GM23248 (cell line): ENCODE results near the gene ANO8. TPM values are rescaled to one million over a fixed set of nuclear protein-coding genes. Genes with fewer than 3 reads are reported as not detected.

ENCODE experiments used
- DNase-seq: peaks from one replicate; pipeline ENCODE4 v3.0.0-alpha.2; 2015
- H2AFZ ChIP-seq: fragments of 200-600 bp; sonication (generic); 2 replicates; pipeline ENCODE4 v1.6.1; 2016; ENCODE audit warnings: antibody characterized with exemption
- H3F3A ChIP-seq: fragments of 200-600 bp; sonication (generic); 2 replicates; pipeline ENCODE4 v1.6.1; 2016; ENCODE audit warnings: mild to moderate bottlenecking, antibody characterized with exemption, mixed run types; ENCODE audit not compliant: insufficient read depth
- H3K27ac ChIP-seq: fragments of 200-600 bp; sonication (generic); 2 replicates; pipeline ENCODE4 v1.5.1; 2016; ENCODE audit warnings: mild to moderate bottlenecking
- H3K27me3 ChIP-seq: fragments of 200-600 bp; sonication (generic); replicated peaks from 2 replicates; pipeline ENCODE4 v1.6.1; 2016; ENCODE audit warnings: mild to moderate bottlenecking; ENCODE audit not compliant: insufficient read depth
- H3K36me3 ChIP-seq: fragments of 200-600 bp; sonication (generic); 2 replicates; pipeline ENCODE4 v1.6.1; 2016; ENCODE audit warnings: low read depth, mild to moderate bottlenecking
- H3K4me1 ChIP-seq: fragments of 200-600 bp; sonication (generic); 2 replicates; pipeline ENCODE4 v1.6.1; 2016; ENCODE audit warnings: mild to moderate bottlenecking; ENCODE audit not compliant: insufficient read depth
- H3K4me2 ChIP-seq: fragments of 200-600 bp; sonication (generic); one replicate; pipeline ENCODE4 v1.6.1; 2016; ENCODE audit warnings: mild to moderate bottlenecking; ENCODE audit not compliant: unreplicated experiment
- H3K4me3 ChIP-seq: fragments of 200-600 bp; sonication (generic); 2 replicates; pipeline ENCODE4 v1.5.1; 2016; ENCODE audit warnings: mild to moderate bottlenecking
- H3K79me2 ChIP-seq: fragments of 200-600 bp; sonication (generic); 2 replicates; pipeline ENCODE4 v1.6.1; 2016; ENCODE audit warnings: mild to moderate bottlenecking; ENCODE audit not compliant: insufficient read depth
- H3K9ac ChIP-seq: fragments of 200-600 bp; sonication (generic); 2 replicates; pipeline ENCODE4 v1.6.1; 2016; ENCODE audit warnings: mild to moderate bottlenecking
- H3K9me2 ChIP-seq: fragments of 200-600 bp; sonication (generic); 2 replicates; pipeline ENCODE4 v1.6.1; 2016; ENCODE audit warnings: mixed run types, mild to moderate bottlenecking, moderate library complexity; ENCODE audit not compliant: insufficient read depth
- H3K9me3 ChIP-seq: fragments of 200-600 bp; sonication (generic); one replicate; pipeline ENCODE4 v1.6.1; 2017; ENCODE audit warnings: low read depth
- H4K20me1 ChIP-seq: fragments of 200-600 bp; sonication (generic); 2 replicates; pipeline ENCODE4 v1.6.0; 2016; ENCODE audit not compliant: insufficient read depth
- EZH2 ChIP-seq: fragments of 200-600 bp; sonication (generic); IDR thresholded peaks from 2 replicates; pipeline ENCODE4 v1.6.1; 2018; ENCODE audit warnings: antibody characterized with exemption, mild to moderate bottlenecking; ENCODE audit not compliant: insufficient read depth, poor library complexity, severe bottlenecking
- EZH2phosphoT487 ChIP-seq: fragments of 200-600 bp; sonication (generic); IDR thresholded peaks from 2 replicates; pipeline ENCODE4 v1.6.1; 2018; ENCODE audit warnings: antibody characterized with exemption, moderate library complexity, mild to moderate bottlenecking, low read depth; ENCODE audit not compliant: insufficient read depth
- WGBS, 2 experiments: methylation state at CpG; one replicate each; pipeline ENCODE4 v1.1.6; 2015 to 2017; ENCODE audit warnings: low lambda C conversion rate in 2 of 2, low coverage in 1 of 2; ENCODE audit errors: missing lambda C conversion rate in 2 of 2; 5-methylcytosine and 5-hydroxymethylcytosine counted together
- in situ Hi-C: fragments of 300-500 bp; cut with MboI; formaldehyde crosslinking; loops from 2 replicates; pipeline ENCODE4 v1.15.0; 2020
- polyA plus RNA-seq: library from polyadenylated mRNA; unstranded; fragments of >200 nt; fragmentation: Nextera tagmentation; extraction: Ambion mirVana; gene quantifications from 2 replicates; pipeline ENCODE4 v1.2.1, GENCODE V29; 2016
- total RNA-seq: library from RNA; depleted of rRNA; stranded (reverse); fragments of >200 nt; shearing (Covaris generic); gene quantifications from 2 replicates; pipeline ENCODE4 v1.2.3, GENCODE V29; 2014

The ANO8 gene
- total and polyA plus RNA-seq, 2 experiments from 2014 or later: 0.61 to 4.0 TPM

DNA sequence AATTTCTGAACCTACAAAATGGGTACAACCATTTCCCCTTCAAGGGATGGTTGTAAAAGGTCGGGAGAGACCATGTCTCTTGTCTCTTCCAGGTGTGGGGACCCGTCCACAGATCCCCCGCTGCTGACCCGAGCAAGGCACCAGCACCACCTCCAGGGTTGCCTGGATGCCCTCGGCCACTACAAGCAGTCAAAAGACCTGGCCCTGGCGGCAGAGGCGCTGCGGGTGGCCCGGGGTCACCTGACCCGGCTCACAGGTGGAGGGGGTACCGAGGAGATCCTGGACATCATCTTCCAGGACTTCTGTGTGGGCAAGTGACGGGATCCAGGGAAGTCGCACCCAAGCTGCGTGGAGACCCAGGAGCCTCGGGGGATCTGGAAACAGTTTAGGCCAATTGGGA lies 6.7 kb upstream of the ANO8 start:
- Histone ChIP-seq H3K27ac (no peak overlapping the region), H3K27me3 (no peaks in the 10 kb centered on the region), H3K9me3 (no peaks in the 10 kb centered on the region), H3K4me1 (no peaks in the 10 kb centered on the region), H4K20me1 (no peaks in the 10 kb centered on the region), H3K9me2 (no peaks in the 10 kb centered on the region), H3K36me3 (no peaks in the 10 kb centered on the region), H3F3A (peaks cover 6% of the 10 kb centered on the region; the same call in 1 of the 2 replicates), H3K4me3 (no peak overlapping the region), H2AFZ (no peak overlapping the region), H3K79me2 (no peaks in the 10 kb centered on the region), H3K4me2 (no peak overlapping the region), H3K9ac (no peak overlapping the region)
- DNase-seq: no peak
- in situ Hi-C loops: no loop called here
- WGBS, 2 experiments: 92 to 96% methylated on average over 14 to 15 of the region's 15 CpGs
- TF ChIP-seq EZH2 (no peak), EZH2phosphoT487 (no peak)

DNA sequence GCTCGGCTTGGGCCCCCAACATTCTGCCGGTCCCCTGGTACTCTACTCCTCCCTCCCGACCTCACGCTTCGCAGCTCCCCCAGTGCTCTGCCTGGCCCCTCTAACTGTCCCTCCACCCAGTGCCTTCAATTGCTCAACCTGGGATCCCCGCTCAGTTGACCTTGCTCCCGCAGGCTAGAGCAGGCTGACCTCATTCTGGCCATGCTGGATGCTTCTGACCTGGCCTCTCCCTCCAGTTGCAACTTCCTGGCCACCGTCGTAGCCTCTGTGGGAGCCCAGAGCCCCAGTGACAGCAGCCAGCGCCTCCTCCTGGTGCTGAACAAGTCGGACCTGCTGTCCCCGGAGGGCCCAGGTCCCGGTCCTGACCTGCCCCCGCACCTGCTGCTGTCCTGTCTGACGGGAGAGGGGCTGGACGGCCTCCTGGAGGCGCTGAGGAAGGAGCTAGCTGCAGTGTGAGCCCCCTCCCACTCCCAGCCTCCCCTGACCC lies 6.3 kb upstream of the ANO8 start:
- no peaks in the 10 kb centered on the region for H3K36me3 ChIP-seq
- no peaks in the 10 kb centered on the region for H3K9me2 ChIP-seq
- TF ChIP-seq EZH2 (no peak), EZH2phosphoT487 (no peak)
- no peak overlapping the region for H3K27ac ChIP-seq
- no peaks in the 10 kb centered on the region for H4K20me1 ChIP-seq
- 73 to 79% methylated on average over 11 to 17 of the region's 17 CpGs for WGBS, 2 experiments
- in situ Hi-C loops: no loop called here
- no peaks in the 10 kb centered on the region for H3K9me3 ChIP-seq
- no peak overlapping the region for H3K9ac ChIP-seq
- H3K4me2 ChIP-seq: no peak overlapping the region
- peaks cover 6% of the 10 kb centered on the region; the same call in 1 of the 2 replicates for H3F3A ChIP-seq
- no peak overlapping the region for H2AFZ ChIP-seq
- DNase-seq: no peak
- no peaks in the 10 kb centered on the region for H3K4me1 ChIP-seq
- H3K27me3 ChIP-seq: no peaks in the 10 kb centered on the region
- no peak overlapping the region for H3K4me3 ChIP-seq
- H3K79me2 ChIP-seq: no peaks in the 10 kb centered on the region

DNA sequence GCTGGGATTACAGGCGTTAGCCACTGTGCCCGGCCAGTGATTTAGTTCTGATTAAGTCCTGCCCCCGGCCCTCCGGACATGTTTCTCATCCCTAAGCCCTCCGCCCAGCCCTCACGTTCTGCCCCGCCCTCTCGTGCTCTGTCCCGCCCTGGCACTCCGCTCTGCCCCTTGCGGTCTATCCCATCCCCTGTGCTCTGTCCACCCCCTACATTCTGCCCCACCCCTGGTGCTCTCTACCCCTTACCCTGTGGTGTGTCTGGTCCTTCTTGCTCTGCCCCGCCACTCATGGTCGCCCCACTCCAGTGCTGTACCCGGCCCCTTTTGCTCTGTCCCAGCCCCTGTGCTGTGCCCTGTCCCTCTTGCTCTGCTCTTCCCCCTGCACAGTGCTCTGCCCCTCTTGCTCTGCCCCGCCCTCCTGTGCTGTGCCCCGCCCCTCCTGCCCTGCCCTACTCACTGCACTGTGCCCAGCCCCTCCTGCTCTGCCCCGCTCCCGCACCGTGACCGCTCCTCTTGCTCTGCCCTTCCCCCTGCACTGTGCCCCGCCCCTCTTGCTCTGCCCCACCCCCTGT lies 5.7 kb upstream of the ANO8 start:
- Histone ChIP-seq H3K79me2 (no peaks in the 10 kb centered on the region), H4K20me1 (no peaks in the 10 kb centered on the region), H3K4me1 (peaks cover 2% of the 10 kb centered on the region; the same call in 1 of the 2 replicates), H3K9me2 (no peaks in the 10 kb centered on the region), H2AFZ (no peak overlapping the region), H3F3A (peaks cover 6% of the 10 kb centered on the region; the same call in 1 of the 2 replicates), H3K9ac (no peak overlapping the region), H3K4me3 (no peak overlapping the region), H3K9me3 (no peaks in the 10 kb centered on the region), H3K36me3 (no peaks in the 10 kb centered on the region), H3K4me2 (no peak overlapping the region), H3K27ac (no peak overlapping the region), H3K27me3 (no peaks in the 10 kb centered on the region)
- DNase-seq: no peak
- in situ Hi-C loops: no loop called here
- no peak for TF ChIP-seq EZH2
- TF ChIP-seq EZH2phosphoT487: no peak
- WGBS, 2 experiments: 74 to 93% methylated on average over 2 to 21 of the region's 21 CpGs

DNA sequence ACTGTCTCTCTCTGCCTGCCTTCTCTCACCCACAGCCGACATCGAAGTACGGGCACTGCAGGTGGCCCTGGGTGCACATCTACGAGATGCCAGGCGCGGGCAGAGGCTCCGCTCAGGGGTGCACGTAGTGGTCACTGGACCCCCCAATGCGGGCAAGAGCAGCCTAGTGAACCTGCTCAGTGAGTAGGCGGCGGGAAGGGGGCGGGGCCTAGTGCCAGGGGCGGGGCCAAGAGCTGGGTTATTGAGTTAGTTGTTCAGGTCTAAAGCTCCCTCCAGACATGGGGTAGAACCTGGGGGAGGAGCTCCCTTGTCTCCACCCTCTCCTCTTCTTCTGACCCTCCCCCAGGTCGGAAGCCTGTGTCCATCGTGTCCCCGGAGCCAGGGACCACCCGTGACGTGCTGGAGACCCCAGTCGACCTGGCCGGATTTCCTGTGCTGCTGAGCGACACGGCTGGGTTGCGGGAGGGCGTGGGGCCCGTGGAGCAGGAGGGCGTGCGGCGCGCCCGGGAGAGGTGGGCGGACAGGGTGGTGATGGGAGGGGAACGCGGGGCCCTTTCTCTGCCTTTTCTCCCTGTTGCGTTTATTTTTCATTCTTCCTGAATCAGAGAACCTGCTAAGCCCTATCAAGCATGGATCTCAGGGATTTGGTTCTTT lies 4.6 kb upstream of the ANO8 start:
- no peak for DNase-seq
- Histone ChIP-seq H3K27me3 (no peaks in the 10 kb centered on the region), H3K79me2 (no peaks in the 10 kb centered on the region), H3K4me3 (no peak overlapping the region), H3K4me1 (peaks cover 7% of the 10 kb centered on the region; the same call in 1 of the 2 replicates), H2AFZ (no peak overlapping the region), H3K4me2 (no peak overlapping the region), H3F3A (peaks cover 11% of the 10 kb centered on the region; the same call in 1 of the 2 replicates), H3K36me3 (no peaks in the 10 kb centered on the region), H3K9ac (no peak overlapping the region), H4K20me1 (no peaks in the 10 kb centered on the region), H3K9me3 (no peaks in the 10 kb centered on the region), H3K27ac (no peak overlapping the region), H3K9me2 (no peaks in the 10 kb centered on the region)
- in situ Hi-C loops: no loop called here
- TF ChIP-seq EZH2phosphoT487: no peak
- TF ChIP-seq EZH2: no peak
- 92 to 96% methylated on average over 22 to 34 of the region's 34 CpGs for WGBS, 2 experiments
